Trophoblast cell (in vitro differentiated cells and primary cell): ENCODE results near the gene CSMD2.

Experiments used
- DNase-seq, 2 donors: peaks; one replicate each; pipeline ENCODE4 v3.0.0-alpha.2; 2016
- H2AFZ ChIP-seq: 2 replicates; pipeline ENCODE4 v1.6.1; 2013; ENCODE audit warnings: low read length, moderate library complexity, mild to moderate bottlenecking; ENCODE audit not compliant: insufficient read depth, poor library complexity
- H2AK5ac ChIP-seq: 2 replicates; pipeline ENCODE4 v1.6.1; 2013; ENCODE audit warnings: mild to moderate bottlenecking, low read length
- H2BK120ac ChIP-seq: 2 replicates; pipeline ENCODE4 v1.6.1; 2013; ENCODE audit warnings: low read length, mild to moderate bottlenecking, moderate library complexity; ENCODE audit not compliant: insufficient read depth, poor library complexity
- H2BK12ac ChIP-seq: 2 replicates; pipeline ENCODE4 v1.6.1; 2013; ENCODE audit warnings: mild to moderate bottlenecking, low read length, moderate library complexity
- H2BK5ac ChIP-seq: 2 replicates; pipeline ENCODE4 v1.6.1; 2013; ENCODE audit warnings: low read length, low read depth, moderate library complexity, mild to moderate bottlenecking; ENCODE audit not compliant: poor library complexity
- H3K14ac ChIP-seq: 2 replicates; pipeline ENCODE4 v1.6.1; 2013; ENCODE audit warnings: mild to moderate bottlenecking, low read length
- H3K18ac ChIP-seq: 2 replicates; pipeline ENCODE4 v1.6.1; 2013; ENCODE audit warnings: mild to moderate bottlenecking, low read length
- H3K23ac ChIP-seq: 2 replicates; pipeline ENCODE4 v1.6.1; 2013; ENCODE audit warnings: low read length
- H3K27ac ChIP-seq: 2 replicates; pipeline ENCODE4 v1.5.1; 2013; ENCODE audit warnings: low read depth, mild to moderate bottlenecking, inconsistent platforms, low read length, moderate library complexity
- H3K27me3 ChIP-seq: 2 replicates; pipeline ENCODE4 v1.6.1; 2013; ENCODE audit warnings: inconsistent platforms, mild to moderate bottlenecking, low read length, moderate library complexity; ENCODE audit not compliant: insufficient read depth
- H3K36me3 ChIP-seq, 2 experiments: 1 replicate in 1 of 2; 2 replicates in 1 of 2; pipeline ENCODE4 v1.6.1; 2013; ENCODE audit warnings: low read length in 2 of 2, mild to moderate bottlenecking in 2 of 2, moderate library complexity in 1 of 2; ENCODE audit not compliant: insufficient read depth in 2 of 2, control insufficient read depth in 1 of 2
- H3K4ac ChIP-seq: 2 replicates; pipeline ENCODE4 v1.6.1; 2013; ENCODE audit warnings: low read depth, mild to moderate bottlenecking, low read length, moderate library complexity
- H3K4me1 ChIP-seq, 2 experiments: 1 replicate in 1 of 2; 2 replicates in 1 of 2; pipeline ENCODE4 v1.6.1; 2013; ENCODE audit warnings: low read length in 2 of 2, mild to moderate bottlenecking in 2 of 2, moderate library complexity in 1 of 2; ENCODE audit not compliant: insufficient read depth in 2 of 2, control insufficient read depth in 1 of 2
- H3K4me2 ChIP-seq: 2 replicates; pipeline ENCODE4 v1.6.1; 2013; ENCODE audit warnings: inconsistent platforms, mild to moderate bottlenecking, low read length, moderate library complexity
- H3K4me3 ChIP-seq: 2 replicates; pipeline ENCODE4 v1.5.1; 2013; ENCODE audit warnings: mild to moderate bottlenecking, low read depth, low read length, inconsistent platforms
- H3K79me1 ChIP-seq: one replicate; pipeline ENCODE4 v1.6.1; 2013; ENCODE audit warnings: low read length
- H3K79me2 ChIP-seq: 2 replicates; pipeline ENCODE4 v1.6.1; 2013; ENCODE audit warnings: low read length, mild to moderate bottlenecking; ENCODE audit not compliant: control insufficient read depth, insufficient read depth, poor library complexity
- H3K9ac ChIP-seq: 2 replicates; pipeline ENCODE4 v1.6.1; 2013; ENCODE audit warnings: mild to moderate bottlenecking, low read length
- H3K9me3 ChIP-seq: 2 replicates; pipeline ENCODE4 v1.6.1; 2013; ENCODE audit warnings: low read depth, mild to moderate bottlenecking, control low read depth, inconsistent platforms, low read length; ENCODE audit not compliant: insufficient read depth
- H4K12ac ChIP-seq: 2 replicates; pipeline ENCODE4 v1.6.1; 2013; ENCODE audit warnings: low read depth, mild to moderate bottlenecking, low read length, moderate library complexity
- H4K8ac ChIP-seq: 2 replicates; pipeline ENCODE4 v1.6.1; 2013; ENCODE audit warnings: low read depth, mild to moderate bottlenecking, low read length, moderate library complexity
- H4K91ac ChIP-seq: one replicate; pipeline ENCODE4 v1.6.1; 2013; ENCODE audit warnings: low read depth, mild to moderate bottlenecking, low read length, moderate library complexity
- WGBS: extraction: QIAGEN DNeasy Blood & Tissue Kit; methylation state at CpG from one replicate; pipeline ENCODE4 v1.1.7; 2013; ENCODE audit warnings: missing lambda C conversion rate; ENCODE audit not compliant: insufficient read length, insufficient coverage; ENCODE audit errors: extremely low coverage; 5-methylcytosine and 5-hydroxymethylcytosine counted together

Gene CSMD2

GRCh38 chr1:33696311-33696710 lies 468.7 kb downstream of the CSMD2 start:
- no peaks in the 10 kb centered on the region for H3K79me1 ChIP-seq
- no CpG with 5 or more reads among the region's 1 CpG for WGBS
- no peak overlapping the region for H2AK5ac ChIP-seq
- peak overlapping the region; percentile 15 for H3K4me3 ChIP-seq
- no peak overlapping the region for H2AFZ ChIP-seq
- H3K9ac ChIP-seq, result no peak overlapping the region
- H2BK5ac ChIP-seq, result no peak overlapping the region
- H4K91ac ChIP-seq, result no peak overlapping the region
- no peak overlapping the region for H3K4me2 ChIP-seq
- no peak overlapping the region for H2BK120ac ChIP-seq
- H3K4me1 ChIP-seq, result no peaks in the 10 kb centered on the region
- H2BK12ac ChIP-seq, result no peak overlapping the region
- H4K8ac ChIP-seq, result no peak overlapping the region
- H3K36me3 ChIP-seq, result no peaks in the 10 kb centered on the region
- H3K79me2 ChIP-seq, result no peaks in the 10 kb centered on the region
- H3K27ac ChIP-seq, result no peak overlapping the region
- H3K27me3 ChIP-seq, result no peaks in the 10 kb centered on the region
- no peak overlapping the region for H3K14ac ChIP-seq
- H3K4ac ChIP-seq, result no peak overlapping the region
- H3K23ac ChIP-seq, result no peak overlapping the region
- no peak overlapping the region for H3K18ac ChIP-seq
- H3K9me3 ChIP-seq, result peaks cover 3% of the 10 kb centered on the region
- no peak overlapping the region for H4K12ac ChIP-seq
- DNase-seq, result no peak

GRCh38 chr1:33692206-33693188 lies 472.5 kb downstream of the CSMD2 start:
- no peak overlapping the region for H4K91ac ChIP-seq
- no peak overlapping the region for H2BK5ac ChIP-seq
- no peak overlapping the region for H3K18ac ChIP-seq
- no peak for DNase-seq
- no peak overlapping the region for H2BK12ac ChIP-seq
- H3K4ac ChIP-seq, result no peak overlapping the region
- H3K79me2 ChIP-seq, result no peaks in the 10 kb centered on the region
- no peak overlapping the region for H2AFZ ChIP-seq
- H3K27me3 ChIP-seq, result no peaks in the 10 kb centered on the region
- H3K4me3 ChIP-seq, result no peak overlapping the region
- no peak overlapping the region for H3K14ac ChIP-seq
- H3K9ac ChIP-seq, result no peak overlapping the region
- H3K9me3 ChIP-seq, result peaks cover 3% of the 10 kb centered on the region
- H2AK5ac ChIP-seq, result no peak overlapping the region
- H3K23ac ChIP-seq, result no peak overlapping the region
- no peak overlapping the region for H3K27ac ChIP-seq
- no peak overlapping the region for H2BK120ac ChIP-seq
- no peak overlapping the region for H4K12ac ChIP-seq
- no peak overlapping the region for H3K4me2 ChIP-seq
- H3K36me3 ChIP-seq, result no peaks in the 10 kb centered on the region
- H3K79me1 ChIP-seq, result no peaks in the 10 kb centered on the region
- WGBS, result no CpG with 5 or more reads among the region's 7 CpGs
- H3K4me1 ChIP-seq, result no peaks in the 10 kb centered on the region
- H4K8ac ChIP-seq, result no peak overlapping the region

- no peak overlapping the region for H4K8ac ChIP-seq
- WGBS, result no CpG with 5 or more reads among the region's 1 CpG
- H3K79me1 ChIP-seq, result no peaks in the 10 kb centered on the region
These were observed 478.0 kb downstream of the CSMD2 start for GRCh38 chr1:33687000-33687399.

DNA sequence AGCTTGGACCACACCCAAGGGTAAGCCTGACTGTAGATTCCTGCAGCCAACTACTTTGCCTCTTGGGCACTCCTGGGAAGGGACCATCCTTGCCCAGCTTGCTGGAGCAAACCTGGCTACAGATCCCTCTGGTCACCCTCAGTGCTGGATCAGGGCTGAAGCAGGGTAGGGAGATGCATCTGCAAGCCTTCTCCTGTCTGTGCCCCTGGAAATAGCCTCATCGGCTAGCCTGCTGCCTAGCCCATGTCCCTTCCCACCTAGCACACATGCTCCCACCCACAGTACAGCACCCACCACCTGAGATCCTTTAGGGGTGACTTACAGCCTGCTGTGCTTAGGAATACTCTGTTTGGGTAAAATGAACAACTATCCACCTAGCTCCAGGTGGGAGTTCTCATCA lies 478.5 kb downstream of the CSMD2 start:
- Histone ChIP-seq H3K23ac (no peak overlapping the region), H2BK120ac (no peak overlapping the region), H3K27ac (no peak overlapping the region), H2BK12ac (no peak overlapping the region), H3K79me2 (no peaks in the 10 kb centered on the region), H3K36me3 (peaks cover 0 to 2% of the 10 kb centered on the region in 2 experiments), H3K9ac (no peak overlapping the region), H3K79me1 (no peaks in the 10 kb centered on the region), H3K4ac (no peak overlapping the region), H3K27me3 (no peaks in the 10 kb centered on the region), H2AK5ac (no peak overlapping the region), H3K18ac (no peak overlapping the region), H2AFZ (no peak overlapping the region), H3K4me3 (no peak overlapping the region), H3K4me2 (no peak overlapping the region), H2BK5ac (no peak overlapping the region), H3K14ac (no peak overlapping the region), H4K91ac (no peak overlapping the region), H4K8ac (no peak overlapping the region), H4K12ac (no peak overlapping the region), H3K4me1 (no peaks in the 10 kb centered on the region), H3K9me3 (peaks cover 3% of the 10 kb centered on the region)
- WGBS, result no CpG with 5 or more reads among the region's 1 CpG
- no peak for DNase-seq

More at GRCh38 chr1:33687000-33687399, 478.0 kb downstream of the CSMD2 start:
- H3K4me1 ChIP-seq, result no peaks in the 10 kb centered on the region
- H4K12ac ChIP-seq, result no peak overlapping the region
- DNase-seq, result no peak
- H2AK5ac ChIP-seq, result no peak overlapping the region
- no peak overlapping the region for H3K23ac ChIP-seq
- peaks cover 3% of the 10 kb centered on the region for H3K9me3 ChIP-seq
- peaks cover 0 to 2% of the 10 kb centered on the region in 2 experiments for H3K36me3 ChIP-seq
- no peak overlapping the region for H3K9ac ChIP-seq
- no peak overlapping the region for H4K91ac ChIP-seq
- no peak overlapping the region for H2BK120ac ChIP-seq
- no peak overlapping the region for H2BK5ac ChIP-seq
- no peak overlapping the region for H3K4ac ChIP-seq
- no peak overlapping the region for H3K18ac ChIP-seq
- no peak overlapping the region for H2AFZ ChIP-seq
- no peaks in the 10 kb centered on the region for H3K79me2 ChIP-seq
- no peak overlapping the region for H3K27ac ChIP-seq
- H2BK12ac ChIP-seq, result no peak overlapping the region
- no peak overlapping the region for H3K4me3 ChIP-seq
- no peaks in the 10 kb centered on the region for H3K27me3 ChIP-seq
- no peak overlapping the region for H3K14ac ChIP-seq
- no peak overlapping the region for H3K4me2 ChIP-seq
